RKO (cell line): ENCODE measurements around the gene CBLN3.

Source experiments
- DNase-seq: peaks from one replicate; pipeline ENCODE4 v3.0.0-alpha.2; 2016; ENCODE audit warnings: low spot score

CBLN3 gene

GRCh38 chr14:24425704-24426103, 3.8 kb downstream of the CBLN3 start:
- no peak for DNase-seq

- no peak for DNase-seq
These were observed 6.5 kb downstream of the CBLN3 start for GRCh38 chr14:24422694-24423601.

- DNase-seq = no peak
These were observed 7.2 kb downstream of the CBLN3 start for GRCh38 chr14:24422261-24422660.

GRCh38 chr14:24418492-24418873, 11.0 kb downstream of the CBLN3 start:
- no peak for DNase-seq

GRCh38 chr14:24417832-24418491, 11.5 kb downstream of the CBLN3 start:
- no peak for DNase-seq

- DNase-seq = no peak
These were observed 12.4 kb downstream of the CBLN3 start for GRCh38 chr14:24416932-24417619.

GRCh38 chr14:24416254-24416931, 13.1 kb downstream of the CBLN3 start:
- no peak for DNase-seq

- no peak for DNase-seq
These were observed 13.8 kb downstream of the CBLN3 start for GRCh38 chr14:24415421-24416253.

GRCh38 chr14:24414732-24415420, 14.6 kb downstream of the CBLN3 start:
- no peak for DNase-seq

- DNase-seq = no peak
These were observed 15.4 kb downstream of the CBLN3 start for GRCh38 chr14:24414077-24414476.

- peak; percentile 48 for DNase-seq
These were observed 17.8 kb downstream of the CBLN3 start for GRCh38 chr14:24411443-24412389.

- no peak for DNase-seq
These were observed 19.5 kb downstream of the CBLN3 start for GRCh38 chr14:24409956-24410355.

GRCh38 chr14:24409192-24409591, 20.3 kb downstream of the CBLN3 start:
- DNase-seq = no peak

- DNase-seq = no peak
These were observed 20.7 kb downstream of the CBLN3 start for GRCh38 chr14:24408764-24409163.

- no peak for DNase-seq
These were observed 21.7 kb downstream of the CBLN3 start for GRCh38 chr14:24407608-24408325.

- no peak for DNase-seq
These were observed 23.1 kb downstream of the CBLN3 start for GRCh38 chr14:24406416-24406815.

GRCh38 chr14:24404814-24405213, 24.7 kb downstream of the CBLN3 start:
- DNase-seq = no peak

GRCh38 chr14:24403294-24403998, 26.0 kb downstream of the CBLN3 start:
- no peak for DNase-seq
